Nephron progenitor cell (in vitro differentiated cells): ENCODE data around the gene STAT5A.

ENCODE experiments used
- DNase-seq: peaks from one replicate; pipeline ENCODE4 v3.0.0; 2021
- H3K27ac Mint-ChIP-seq: 2 replicates; pipeline ENCODE4 v1.8.0; 2021; ENCODE audit warnings: mild to moderate bottlenecking, moderate library complexity, mixed read lengths
- H3K27me3 Mint-ChIP-seq: 2 replicates; pipeline ENCODE4 v1.8.0; 2021; ENCODE audit warnings: mild to moderate bottlenecking, low read depth, mixed read lengths; ENCODE audit not compliant: poor library complexity
- H3K36me3 Mint-ChIP-seq: 2 replicates; pipeline ENCODE4 v1.8.0; 2021; ENCODE audit warnings: low read depth, mixed read lengths
- H3K4me1 Mint-ChIP-seq: 2 replicates; pipeline ENCODE4 v1.8.0; 2021; ENCODE audit warnings: mixed read lengths
- H3K4me3 Mint-ChIP-seq: 2 replicates; pipeline ENCODE4 v1.8.0; 2021; ENCODE audit warnings: mild to moderate bottlenecking, moderate library complexity, mixed read lengths
- H3K9me3 Mint-ChIP-seq: 2 replicates; pipeline ENCODE4 v1.8.0; 2021; ENCODE audit warnings: mild to moderate bottlenecking, moderate library complexity, mixed read lengths
- TF ChIP-seq, protein P1 (sequence below): fragments of 200-600 bp; sonication (generic); IDR thresholded peaks from 2 replicates; pipeline ENCODE4 v1.5.0; 2021; ENCODE audit warnings: antibody characterized with exemption

STAT5A gene

DNA sequence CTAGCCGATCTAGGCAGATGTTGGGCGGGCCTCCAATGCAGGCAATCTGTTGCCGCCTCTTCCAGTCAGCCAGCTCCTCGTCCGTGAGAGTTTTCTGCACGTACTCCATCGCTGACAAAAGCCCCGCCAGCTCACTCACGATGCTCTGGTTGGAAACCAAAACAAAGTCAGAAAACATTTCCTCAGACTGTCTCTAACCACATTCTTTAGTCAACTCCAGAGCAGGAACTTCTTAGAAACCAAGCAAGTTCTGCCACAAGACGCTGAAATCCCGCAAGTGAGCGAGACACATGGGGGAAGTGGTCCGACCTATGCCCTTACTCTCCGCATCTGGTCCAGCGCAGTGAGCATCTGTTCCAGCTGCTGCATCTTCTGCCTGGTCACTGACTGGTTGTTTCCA is 49.1 kb downstream of the STAT5A start:
- Mint-ChIP-seq H3K27ac (no peak overlapping the region), H3K4me1 (peaks cover 10% of the 10 kb centered on the region)

DNA sequence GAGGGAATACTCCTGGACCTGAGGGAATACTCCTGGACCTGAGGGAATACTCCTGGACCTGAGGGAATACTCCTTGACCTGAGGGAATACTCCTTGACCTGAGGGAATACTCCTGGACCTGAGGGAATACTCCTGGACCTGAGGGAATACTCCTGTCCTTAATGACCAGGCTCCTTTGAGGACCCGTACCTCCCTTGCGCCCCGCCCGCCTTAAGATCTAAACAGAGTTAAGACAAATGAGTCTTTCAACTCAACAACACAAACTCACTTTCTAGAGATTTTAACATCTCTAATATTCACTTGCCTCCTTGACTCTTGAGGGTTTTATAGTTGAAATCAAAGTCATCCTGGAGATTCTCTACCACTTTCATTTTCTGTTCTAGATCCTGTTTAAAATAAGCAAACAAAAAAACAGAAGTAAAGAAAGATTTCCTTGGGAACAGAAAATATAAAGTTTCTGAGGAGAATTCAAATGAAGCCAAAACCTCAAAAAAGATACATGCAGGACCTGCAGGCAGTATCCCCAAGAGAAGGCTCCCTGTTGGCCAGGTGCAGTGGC is 50.2 kb downstream of the STAT5A start:
- TF ChIP-seq, protein P1, sequence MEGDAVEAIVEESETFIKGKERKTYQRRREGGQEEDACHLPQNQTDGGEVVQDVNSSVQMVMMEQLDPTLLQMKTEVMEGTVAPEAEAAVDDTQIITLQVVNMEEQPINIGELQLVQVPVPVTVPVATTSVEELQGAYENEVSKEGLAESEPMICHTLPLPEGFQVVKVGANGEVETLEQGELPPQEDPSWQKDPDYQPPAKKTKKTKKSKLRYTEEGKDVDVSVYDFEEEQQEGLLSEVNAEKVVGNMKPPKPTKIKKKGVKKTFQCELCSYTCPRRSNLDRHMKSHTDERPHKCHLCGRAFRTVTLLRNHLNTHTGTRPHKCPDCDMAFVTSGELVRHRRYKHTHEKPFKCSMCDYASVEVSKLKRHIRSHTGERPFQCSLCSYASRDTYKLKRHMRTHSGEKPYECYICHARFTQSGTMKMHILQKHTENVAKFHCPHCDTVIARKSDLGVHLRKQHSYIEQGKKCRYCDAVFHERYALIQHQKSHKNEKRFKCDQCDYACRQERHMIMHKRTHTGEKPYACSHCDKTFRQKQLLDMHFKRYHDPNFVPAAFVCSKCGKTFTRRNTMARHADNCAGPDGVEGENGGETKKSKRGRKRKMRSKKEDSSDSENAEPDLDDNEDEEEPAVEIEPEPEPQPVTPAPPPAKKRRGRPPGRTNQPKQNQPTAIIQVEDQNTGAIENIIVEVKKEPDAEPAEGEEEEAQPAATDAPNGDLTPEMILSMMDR = no peak
- H3K9me3 Mint-ChIP-seq = no peaks in the 10 kb centered on the region
- peaks cover 16% of the 10 kb centered on the region for H3K4me1 Mint-ChIP-seq
- H3K27me3 Mint-ChIP-seq = no peaks in the 10 kb centered on the region
- H3K36me3 Mint-ChIP-seq = peaks cover 53% of the 10 kb centered on the region
- no peak overlapping the region for H3K4me3 Mint-ChIP-seq
- no peak overlapping the region for H3K27ac Mint-ChIP-seq
- no peak for DNase-seq

More for the DNA sequence above, 49.1 kb downstream of the STAT5A start:
- TF ChIP-seq, protein P1 = no peak
- Mint-ChIP-seq H3K36me3 (peaks cover 52% of the 10 kb centered on the region), H3K4me3 (no peak overlapping the region), H3K27me3 (no peaks in the 10 kb centered on the region), H3K9me3 (no peaks in the 10 kb centered on the region)
- DNase-seq = no peak

DNA sequence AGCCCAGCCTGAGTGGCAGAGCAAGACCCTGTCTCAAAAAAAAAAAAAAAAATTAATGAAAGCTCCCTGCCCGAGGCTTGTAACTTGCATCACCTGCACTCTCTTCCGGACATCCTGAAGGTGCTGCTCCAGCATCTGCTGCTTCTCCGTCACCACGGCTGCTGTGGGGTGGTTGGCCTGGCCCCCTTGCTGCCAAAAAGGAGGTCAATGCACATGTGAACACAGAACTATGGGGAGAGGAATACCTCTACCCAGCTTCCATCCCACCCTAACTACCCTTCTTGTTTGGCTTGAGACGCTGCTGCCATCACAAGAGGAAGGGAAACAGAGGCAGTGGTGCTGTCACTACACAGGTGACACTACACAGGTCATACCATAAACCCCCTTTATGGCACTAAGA is 50.9 kb downstream of the STAT5A start:
- peaks cover 54% of the 10 kb centered on the region for H3K36me3 Mint-ChIP-seq
- no peaks in the 10 kb centered on the region for H3K27me3 Mint-ChIP-seq
- peaks cover 16% of the 10 kb centered on the region for H3K4me1 Mint-ChIP-seq
- no peaks in the 10 kb centered on the region for H3K9me3 Mint-ChIP-seq
- H3K4me3 Mint-ChIP-seq = no peak overlapping the region
- no peak overlapping the region for H3K27ac Mint-ChIP-seq
- TF ChIP-seq, protein P1 = no peak
- DNase-seq = no peak

DNA sequence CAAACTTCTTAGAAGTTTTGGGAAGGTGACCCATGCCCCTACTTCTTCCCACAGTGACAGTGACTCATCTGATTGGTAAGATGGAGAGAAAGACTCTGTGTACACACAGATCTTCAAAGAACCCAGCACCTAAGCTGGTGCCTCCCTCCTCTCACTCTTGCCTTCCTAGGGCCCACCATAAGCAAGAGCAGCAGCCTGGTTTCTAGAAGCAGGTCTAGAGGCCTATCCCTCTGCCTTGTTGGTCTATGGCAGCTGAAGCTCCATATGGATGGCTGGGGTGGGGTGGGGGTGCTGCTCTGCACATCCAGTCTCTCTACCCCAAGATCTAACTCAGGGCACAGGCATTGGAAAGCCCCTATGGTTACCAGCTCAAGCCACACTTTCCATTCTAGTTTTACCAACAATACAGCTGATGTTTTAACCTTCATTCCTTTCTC is 52.4 kb downstream of the STAT5A start:
- H3K27ac Mint-ChIP-seq = no peak overlapping the region
- H3K9me3 Mint-ChIP-seq = no peaks in the 10 kb centered on the region
- peaks cover 20% of the 10 kb centered on the region for H3K4me1 Mint-ChIP-seq
- TF ChIP-seq, protein P1 = no peak
- peaks cover 50% of the 10 kb centered on the region for H3K36me3 Mint-ChIP-seq
- DNase-seq = no peak
- H3K4me3 Mint-ChIP-seq = no peak overlapping the region
- no peaks in the 10 kb centered on the region for H3K27me3 Mint-ChIP-seq

DNA sequence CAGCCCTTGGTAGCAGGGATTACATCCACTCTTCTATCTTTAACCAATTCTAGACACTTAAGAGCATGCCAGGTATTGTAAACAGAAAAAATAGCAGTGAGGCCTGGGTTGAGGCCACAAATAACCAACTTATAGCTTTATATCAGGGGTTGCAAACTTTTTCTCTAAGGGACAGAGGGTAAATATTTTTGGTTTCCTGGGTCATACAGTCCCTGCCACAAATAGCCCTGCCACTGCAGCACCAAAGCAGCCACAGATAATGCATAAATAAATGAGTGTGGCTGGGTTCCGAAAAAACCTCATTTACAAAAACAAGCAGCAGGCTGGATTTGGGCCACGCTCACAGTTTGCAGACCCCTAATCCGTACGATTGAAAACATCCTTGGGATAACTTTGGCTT is 53.3 kb downstream of the STAT5A start:
- H3K9me3 Mint-ChIP-seq = no peaks in the 10 kb centered on the region
- no peak for DNase-seq
- peaks cover 22% of the 10 kb centered on the region for H3K4me1 Mint-ChIP-seq
- H3K4me3 Mint-ChIP-seq = no peak overlapping the region
- H3K36me3 Mint-ChIP-seq = peaks cover 53% of the 10 kb centered on the region
- TF ChIP-seq, protein P1 = no peak
- no peaks in the 10 kb centered on the region for H3K27me3 Mint-ChIP-seq
- H3K27ac Mint-ChIP-seq = no peak overlapping the region
